DND-41 (cell line): ENCODE results near the gene MYL6B.

Experiments
- EZH2 ChIP-seq: IDR thresholded peaks from 3 replicates; pipeline ENCODE4 v1.6.1; 2012; ENCODE audit warnings: borderline replicate concordance, low read depth, mild to moderate bottlenecking, moderate library complexity, low read length, inconsistent platforms; ENCODE audit not compliant: severe bottlenecking
- TF ChIP-seq, protein P1 (sequence below): IDR thresholded peaks from 2 replicates; pipeline ENCODE4 v1.5.1; 2012; ENCODE audit warnings: borderline replicate concordance, low read length, moderate library complexity, mild to moderate bottlenecking; ENCODE audit not compliant: poor library complexity, severe bottlenecking; ENCODE audit errors: extremely low read depth

DNA sequence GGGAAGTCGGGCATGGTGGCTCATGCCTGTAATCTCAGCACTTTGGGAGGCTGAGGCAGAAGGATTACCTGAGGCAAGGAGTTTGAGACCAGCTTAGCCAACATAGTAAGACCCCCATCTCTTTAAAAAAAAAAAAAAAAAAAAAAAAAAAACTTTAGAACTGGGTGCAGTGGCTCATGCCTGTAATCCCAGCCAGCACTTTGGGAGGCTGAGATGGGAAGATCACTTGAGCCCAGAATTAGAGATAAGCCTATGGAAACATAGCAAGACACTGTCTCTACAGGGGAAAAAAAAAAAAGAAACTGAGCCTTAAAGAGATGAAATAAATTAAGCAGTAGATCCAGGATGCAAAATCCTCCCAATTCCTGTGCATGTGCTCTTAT is 49.7 kb upstream of the MYL6B start:
- TF ChIP-seq, protein P1, sequence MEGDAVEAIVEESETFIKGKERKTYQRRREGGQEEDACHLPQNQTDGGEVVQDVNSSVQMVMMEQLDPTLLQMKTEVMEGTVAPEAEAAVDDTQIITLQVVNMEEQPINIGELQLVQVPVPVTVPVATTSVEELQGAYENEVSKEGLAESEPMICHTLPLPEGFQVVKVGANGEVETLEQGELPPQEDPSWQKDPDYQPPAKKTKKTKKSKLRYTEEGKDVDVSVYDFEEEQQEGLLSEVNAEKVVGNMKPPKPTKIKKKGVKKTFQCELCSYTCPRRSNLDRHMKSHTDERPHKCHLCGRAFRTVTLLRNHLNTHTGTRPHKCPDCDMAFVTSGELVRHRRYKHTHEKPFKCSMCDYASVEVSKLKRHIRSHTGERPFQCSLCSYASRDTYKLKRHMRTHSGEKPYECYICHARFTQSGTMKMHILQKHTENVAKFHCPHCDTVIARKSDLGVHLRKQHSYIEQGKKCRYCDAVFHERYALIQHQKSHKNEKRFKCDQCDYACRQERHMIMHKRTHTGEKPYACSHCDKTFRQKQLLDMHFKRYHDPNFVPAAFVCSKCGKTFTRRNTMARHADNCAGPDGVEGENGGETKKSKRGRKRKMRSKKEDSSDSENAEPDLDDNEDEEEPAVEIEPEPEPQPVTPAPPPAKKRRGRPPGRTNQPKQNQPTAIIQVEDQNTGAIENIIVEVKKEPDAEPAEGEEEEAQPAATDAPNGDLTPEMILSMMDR, result no peak
- no peak for TF ChIP-seq EZH2
